Measurements from ENCODE around the gene NCOA7. TPM values are rescaled to one million over a fixed set of nuclear protein-coding genes. Genes with fewer than 3 reads are reported as not detected.

Gene NCOA7
- total RNA-seq, 4 donors from 2014 or later, result 18.1 to 31.4 (median 26.7) TPM

GRCh38 chr6:125815080-125815910, 24.5 kb downstream of the NCOA7 start:
- 36 to 43% methylated on average over 5 of the region's 5 CpGs for WGBS, 2 donors (ENCODE audit: low coverage in 1 of 2)
- no peaks in the 10 kb centered on the region for H3K9me3 ChIP-seq
- H3K4me3 ChIP-seq, result no peak overlapping the region
- H3K4me1 ChIP-seq, result peaks cover 0 to 55% (median 5%) of the 10 kb centered on the region in 3 donors
- H3K27me3 ChIP-seq, result no peaks in the 10 kb centered on the region
- peaks cover 3 to 6% of the 10 kb centered on the region in 2 donors for H3K36me3 ChIP-seq
- TF ChIP-seq POLR2A (IDR thresholded peaks at IDR 0.05) (no peak), EP300 (IDR thresholded peaks at IDR 0.05) (no peak), CTCF (IDR thresholded peaks at IDR 0.05) (no peak), POLR2AphosphoS5 (IDR thresholded peaks at IDR 0.05) (no peak)
- no peak for ATAC-seq
- H3K27ac ChIP-seq, result peak overlapping the region in 3 of 4 donors; percentile 21 to 36 (median 29)

- H3K27ac ChIP-seq, result no peak overlapping the region
- H3K4me1 ChIP-seq, result peaks cover 0 to 55% (median 9%) of the 10 kb centered on the region in 3 donors
- H3K9me3 ChIP-seq, result no peaks in the 10 kb centered on the region
- peaks cover 5 to 13% of the 10 kb centered on the region in 2 donors for H3K36me3 ChIP-seq
- whole genome bisulfite sequencing, 2 donors (ENCODE audit: low coverage in 1 of 2), result 69 to 86% methylated on average over 1 of the region's 1 CpG
- no peaks in the 10 kb centered on the region for H3K27me3 ChIP-seq
- TF ChIP-seq POLR2AphosphoS5 (IDR thresholded peaks at IDR 0.05) (no peak), POLR2A (IDR thresholded peaks at IDR 0.05) (no peak), CTCF (IDR thresholded peaks at IDR 0.05) (no peak)
- H3K4me3 ChIP-seq, result no peak overlapping the region
- ATAC-seq, result no peak
Measured at GRCh38 chr6:125816828-125817280, 26.1 kb downstream of the NCOA7 start.

GRCh38 chr6:125818225-125818657, 27.5 kb downstream of the NCOA7 start:
- H3K36me3 ChIP-seq, result peaks cover 5 to 13% of the 10 kb centered on the region in 2 donors
- peaks cover 0 to 49% (median 10%) of the 10 kb centered on the region in 3 donors for H3K4me1 ChIP-seq
- TF ChIP-seq EP300 (IDR thresholded peaks at IDR 0.05) (no peak), POLR2A (IDR thresholded peaks at IDR 0.05) (no peak), CTCF (IDR thresholded peaks at IDR 0.05) (no peak), POLR2AphosphoS5 (IDR thresholded peaks at IDR 0.05) (no peak)
- WGBS, 2 donors (ENCODE audit: low coverage in 1 of 2), result 50 to 61% methylated on average over 2 of the region's 2 CpGs
- H3K4me3 ChIP-seq, result no peak overlapping the region
- H3K27me3 ChIP-seq, result no peaks in the 10 kb centered on the region
- ATAC-seq, result no peak
- no peaks in the 10 kb centered on the region for H3K9me3 ChIP-seq
- H3K27ac ChIP-seq, result peak overlapping the region; percentile 13 to 63 (median 22)

- Histone ChIP-seq H3K27ac (peak overlapping the region in 3 of 4 donors; percentile 18 to 63 (median 26)), H3K4me3 (no peak overlapping the region), H3K27me3 (no peaks in the 10 kb centered on the region), H3K9me3 (no peaks in the 10 kb centered on the region), H3K4me1 (peaks cover 0 to 49% (median 10%) of the 10 kb centered on the region in 3 donors), H3K36me3 (peaks cover 5 to 13% of the 10 kb centered on the region in 2 donors)
- ATAC-seq, result peak; percentile 73
- WGBS, 2 donors (ENCODE audit: low coverage in 1 of 2), result 45 to 56% methylated on average over 4 of the region's 4 CpGs
- TF ChIP-seq POLR2AphosphoS5 (IDR thresholded peaks at IDR 0.05), result no peak
- no peak for TF ChIP-seq POLR2A (IDR thresholded peaks at IDR 0.05)
- TF ChIP-seq EP300 (IDR thresholded peaks at IDR 0.05), result no peak
- TF ChIP-seq CTCF (IDR thresholded peaks at IDR 0.05), result no peak
Measured at GRCh38 chr6:125818772-125819260, 28.1 kb downstream of the NCOA7 start.
